Nephron progenitor cell (in vitro differentiated cells): Measurements from ENCODE around the gene XPNPEP1.

Experiments
- DNase-seq: peaks from one replicate; pipeline ENCODE4 v3.0.0; 2021
- H3K27ac Mint-ChIP-seq: 2 replicates; pipeline ENCODE4 v1.8.0; 2021; ENCODE audit warnings: mild to moderate bottlenecking, moderate library complexity, mixed read lengths
- H3K27me3 Mint-ChIP-seq: 2 replicates; pipeline ENCODE4 v1.8.0; 2021; ENCODE audit warnings: mild to moderate bottlenecking, low read depth, mixed read lengths; ENCODE audit not compliant: poor library complexity
- H3K36me3 Mint-ChIP-seq: 2 replicates; pipeline ENCODE4 v1.8.0; 2021; ENCODE audit warnings: low read depth, mixed read lengths
- H3K4me1 Mint-ChIP-seq: 2 replicates; pipeline ENCODE4 v1.8.0; 2021; ENCODE audit warnings: mixed read lengths
- H3K4me3 Mint-ChIP-seq: 2 replicates; pipeline ENCODE4 v1.8.0; 2021; ENCODE audit warnings: mild to moderate bottlenecking, moderate library complexity, mixed read lengths
- H3K9me3 Mint-ChIP-seq: 2 replicates; pipeline ENCODE4 v1.8.0; 2021; ENCODE audit warnings: mild to moderate bottlenecking, moderate library complexity, mixed read lengths
- CTCF ChIP-seq: fragments of 200-600 bp; sonication (generic); IDR thresholded peaks from 2 replicates; pipeline ENCODE4 v1.5.0; 2021; ENCODE audit warnings: antibody characterized with exemption

Gene XPNPEP1

GRCh38 chr10:109961174-109962001 lies 38.1 kb upstream of the XPNPEP1 start:
- H3K4me1 Mint-ChIP-seq: peaks cover 75% of the 10 kb centered on the region
- no peak for TF ChIP-seq CTCF
- no peaks in the 10 kb centered on the region for H3K36me3 Mint-ChIP-seq
- H3K9me3 Mint-ChIP-seq: no peaks in the 10 kb centered on the region
- H3K27ac Mint-ChIP-seq: peak overlapping the region; percentile 96
- no peak for DNase-seq
- H3K27me3 Mint-ChIP-seq: peaks cover 7% of the 10 kb centered on the region
- H3K4me3 Mint-ChIP-seq: peak overlapping the region; percentile 42

- no peak for TF ChIP-seq CTCF
- peaks cover 11% of the 10 kb centered on the region for H3K27me3 Mint-ChIP-seq
- H3K4me3 Mint-ChIP-seq: no peak overlapping the region
- H3K36me3 Mint-ChIP-seq: no peaks in the 10 kb centered on the region
- peak overlapping the region; percentile 96 for H3K27ac Mint-ChIP-seq
- H3K4me1 Mint-ChIP-seq: peaks cover 80% of the 10 kb centered on the region
- H3K9me3 Mint-ChIP-seq: no peaks in the 10 kb centered on the region
- no peak for DNase-seq
These were observed 37.4 kb upstream of the XPNPEP1 start for GRCh38 chr10:109960682-109961081.

GRCh38 chr10:109959259-109960145 lies 36.2 kb upstream of the XPNPEP1 start:
- Mint-ChIP-seq H3K4me1 (peaks cover 81% of the 10 kb centered on the region), H3K27ac (peak overlapping the region; percentile 59), H3K4me3 (no peak overlapping the region), H3K9me3 (no peaks in the 10 kb centered on the region), H3K27me3 (peaks cover 11% of the 10 kb centered on the region), H3K36me3 (no peaks in the 10 kb centered on the region)
- DNase-seq: no peak
- TF ChIP-seq CTCF: no peak

- Mint-ChIP-seq H3K4me1 (peaks cover 69% of the 10 kb centered on the region), H3K27me3 (peaks cover 16% of the 10 kb centered on the region), H3K4me3 (no peak overlapping the region), H3K36me3 (no peaks in the 10 kb centered on the region), H3K9me3 (no peaks in the 10 kb centered on the region), H3K27ac (no peak overlapping the region)
- no peak for DNase-seq
- TF ChIP-seq CTCF: no peak
These were observed 34.7 kb upstream of the XPNPEP1 start for GRCh38 chr10:109958059-109958458.

GRCh38 chr10:109957092-109957797 lies 33.9 kb upstream of the XPNPEP1 start:
- Mint-ChIP-seq H3K4me1 (peaks cover 62% of the 10 kb centered on the region), H3K27me3 (peaks cover 16% of the 10 kb centered on the region), H3K36me3 (peaks cover 8% of the 10 kb centered on the region), H3K27ac (peak overlapping the region; percentile 61), H3K9me3 (peaks cover 6% of the 10 kb centered on the region), H3K4me3 (no peak overlapping the region)
- no peak for TF ChIP-seq CTCF
- no peak for DNase-seq
